Ammon's horn (tissue), 1 donor: ENCODE data around the gene ADAMTS9.
A peak's percentile ranks its signal among the peaks of the same experiment; 100 is the strongest.
"Not testable (repeated sequence)": the region's sequence is repeated elsewhere in the genome, so short reads cannot be mapped to it uniquely, and the experiment has no call there.

Experiments used
- DNase-seq: peaks from one replicate; pipeline ENCODE4 v3.0.0-alpha.2; 2016; ENCODE audit warnings: low spot score

Gene ADAMTS9

GRCh38 chr3:64575211-64575844, 112.5 kb downstream of the ADAMTS9 start:
- no peak for DNase-seq

GRCh38 chr3:64574194-64574593, 113.6 kb downstream of the ADAMTS9 start:
- DNase-seq: no peak

DNA sequence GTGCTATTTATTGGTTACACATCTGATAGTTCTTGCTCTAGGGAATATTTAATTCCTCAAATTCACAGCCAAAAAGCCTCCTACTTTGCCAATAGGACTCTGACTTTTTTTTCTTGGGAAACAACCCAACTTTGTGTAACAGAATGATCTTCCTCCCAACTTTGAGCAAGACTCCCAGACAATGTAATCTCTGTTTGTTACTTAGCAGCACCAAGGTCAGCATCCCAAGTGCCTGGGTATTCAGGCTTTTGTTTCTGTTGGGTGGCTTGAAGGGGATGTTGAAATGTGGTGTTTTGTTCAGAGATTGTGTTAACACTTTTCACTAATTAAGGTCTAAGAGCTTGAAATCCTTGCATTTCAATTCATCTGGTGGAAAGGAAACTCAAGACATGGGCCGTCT, 115.8 kb downstream of the ADAMTS9 start:
- peak; percentile 24 for DNase-seq

GRCh38 chr3:64568895-64569517, 118.8 kb downstream of the ADAMTS9 start:
- no peak for DNase-seq

- DNase-seq: no peak
Observed at GRCh38 chr3:64566859-64567258, 120.9 kb downstream of the ADAMTS9 start.

GRCh38 chr3:64563751-64564150, 124.0 kb downstream of the ADAMTS9 start:
- DNase-seq: no peak

GRCh38 chr3:64561868-64562267, 125.9 kb downstream of the ADAMTS9 start:
- DNase-seq: no peak

DNA sequence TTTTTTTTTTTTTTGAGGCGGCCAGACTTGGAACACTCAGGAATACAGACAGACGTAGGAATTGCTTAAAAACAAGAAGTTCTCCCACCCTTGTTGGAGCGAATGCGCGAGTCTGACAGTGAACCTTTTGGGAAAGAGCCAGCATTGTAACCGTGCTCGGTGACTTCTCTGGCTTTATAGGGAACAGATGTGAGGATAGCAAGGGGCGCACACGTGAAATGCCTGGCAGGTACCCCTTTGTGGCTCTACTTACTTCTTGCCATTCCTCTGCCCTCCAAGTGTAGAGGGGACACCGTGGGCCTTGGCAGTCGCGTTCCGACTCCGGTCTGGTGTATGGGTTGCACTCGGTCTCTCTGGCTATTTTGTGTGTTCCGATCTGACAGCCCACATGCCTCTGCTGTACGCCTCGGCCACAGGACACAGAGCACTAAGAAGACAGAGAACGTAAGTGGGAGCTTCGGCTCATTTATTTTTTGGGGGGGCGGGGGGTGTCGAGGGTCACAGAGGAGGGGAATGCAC, 126.4 kb downstream of the ADAMTS9 start:
- no peak for DNase-seq

DNA sequence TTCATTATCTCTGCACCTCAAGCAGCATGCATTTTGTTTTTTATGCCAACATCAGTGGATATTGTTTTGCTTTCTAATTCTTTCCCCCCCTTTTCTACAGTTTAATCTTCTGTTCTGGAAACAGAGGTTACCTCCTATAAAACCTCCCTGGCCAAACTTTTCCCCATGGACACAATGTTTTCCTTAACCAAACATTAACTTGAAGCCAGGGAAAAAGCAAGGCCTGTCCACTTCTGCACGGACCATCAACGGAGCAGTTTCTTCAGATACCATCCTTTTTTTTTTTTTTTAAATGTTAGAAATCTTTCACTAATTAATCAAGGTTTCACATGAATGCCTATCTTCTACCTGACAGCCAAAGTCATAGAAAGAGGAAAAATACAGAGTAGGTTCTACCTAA, 127.0 kb downstream of the ADAMTS9 start:
- DNase-seq: no peak

- no peak for DNase-seq
Observed at GRCh38 chr3:64559588-64559987, 128.2 kb downstream of the ADAMTS9 start.

GRCh38 chr3:64556046-64556445, 131.8 kb downstream of the ADAMTS9 start:
- no peak for DNase-seq

DNA sequence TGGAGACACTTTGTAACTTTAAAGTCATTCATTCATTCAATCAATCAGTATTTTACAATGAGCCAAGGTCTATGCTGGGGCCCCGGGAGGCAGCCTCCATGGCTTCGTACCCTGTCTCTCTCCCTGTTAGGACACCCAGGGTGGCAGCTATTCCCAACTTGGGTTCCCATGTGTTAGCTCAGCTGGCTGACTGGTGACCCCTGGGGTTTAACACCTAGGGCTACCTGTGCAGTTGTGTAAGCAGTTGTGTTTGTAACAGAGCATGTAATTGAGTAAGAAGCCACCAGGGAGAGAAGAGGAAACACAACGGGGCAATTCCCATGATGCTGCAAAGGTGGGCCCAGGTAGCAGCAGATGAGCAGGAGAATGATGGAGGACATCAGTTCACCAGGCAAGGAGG, 132.4 kb downstream of the ADAMTS9 start:
- DNase-seq: no peak

GRCh38 chr3:64554096-64554920, 133.5 kb downstream of the ADAMTS9 start:
- no peak for DNase-seq

DNA sequence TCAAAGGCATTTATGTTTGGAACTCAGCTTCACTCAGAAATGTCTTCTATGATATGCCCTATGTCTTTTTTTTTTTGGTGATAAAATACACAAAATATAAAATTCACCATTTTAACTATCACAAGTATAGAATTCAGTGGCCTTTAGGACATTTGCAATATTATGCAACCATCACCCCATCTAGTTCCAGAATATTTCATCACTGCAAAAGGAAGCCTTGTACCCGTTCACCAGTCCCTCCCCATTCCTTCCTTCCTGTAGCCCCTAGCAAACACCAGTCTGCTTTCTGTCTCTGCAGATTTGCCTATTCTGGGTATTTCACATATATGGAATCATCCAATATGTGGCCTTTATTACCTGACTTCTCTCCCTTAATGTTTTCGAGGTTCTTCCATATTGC, 134.8 kb downstream of the ADAMTS9 start:
- no peak for DNase-seq

DNA sequence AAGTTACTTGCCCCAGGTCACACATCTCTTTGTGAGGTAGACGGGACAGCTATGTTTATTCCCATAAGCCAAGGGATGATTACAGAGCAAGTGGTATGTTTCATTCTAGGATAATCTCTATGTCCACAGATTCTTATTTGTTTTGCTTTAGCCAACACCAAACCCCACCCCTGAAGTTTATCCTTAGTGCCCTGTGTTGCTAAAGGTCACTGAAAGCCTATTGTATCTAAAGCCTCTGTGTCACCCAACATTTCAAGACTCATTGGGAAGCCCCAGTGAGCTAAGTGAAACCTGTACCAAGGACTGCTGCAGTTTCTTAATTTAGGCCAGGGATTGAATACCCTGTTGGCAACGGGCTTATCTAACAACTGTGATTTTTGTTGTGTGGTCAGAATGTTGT, 135.6 kb downstream of the ADAMTS9 start:
- DNase-seq: no peak

DNA sequence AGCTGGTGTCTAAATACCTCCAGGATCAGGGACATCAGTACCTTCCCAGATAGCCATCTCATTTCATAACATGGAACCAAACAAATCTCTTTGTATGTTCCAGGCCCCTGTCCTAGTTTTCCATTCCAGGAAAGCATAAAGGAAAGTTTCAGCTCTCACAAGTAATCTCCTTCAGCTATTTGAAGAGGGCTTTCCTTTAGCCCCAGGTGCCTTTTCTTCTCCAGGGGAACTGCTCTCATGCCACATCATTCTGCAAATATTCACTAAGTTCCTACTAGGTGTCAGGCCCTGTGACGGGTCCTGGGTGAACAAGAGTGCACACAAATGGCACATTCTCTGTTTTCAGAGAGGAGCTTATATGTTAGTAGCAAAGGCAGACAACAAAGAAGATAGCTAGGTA, 136.1 kb downstream of the ADAMTS9 start:
- DNase-seq: no peak

GRCh38 chr3:64550745-64551144, 137.1 kb downstream of the ADAMTS9 start:
- no peak for DNase-seq

- DNase-seq: no peak
Observed at GRCh38 chr3:64549869-64550268, 137.9 kb downstream of the ADAMTS9 start.

- DNase-seq: peak; percentile 48
Observed at GRCh38 chr3:64548200-64548889, 139.5 kb downstream of the ADAMTS9 start.

DNA sequence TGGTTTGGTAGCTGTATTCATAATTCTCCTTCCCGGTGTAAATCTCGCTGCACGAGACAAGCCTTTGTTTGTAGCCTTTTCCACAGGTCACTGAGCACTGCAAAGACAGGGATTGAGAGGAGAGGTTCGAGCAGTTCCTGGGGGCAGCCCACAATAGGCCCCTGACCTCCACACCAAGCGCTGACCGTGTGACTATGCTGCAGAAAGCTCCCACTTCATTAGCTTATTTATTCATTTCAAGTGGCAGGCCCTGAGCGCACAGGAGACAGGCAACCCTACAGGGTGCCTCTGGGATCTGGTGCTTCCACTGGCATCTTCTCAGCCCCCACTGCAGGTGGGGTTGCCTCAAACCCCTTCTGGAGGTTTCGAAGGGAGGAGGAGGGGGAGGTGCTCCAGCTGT, 140.9 kb downstream of the ADAMTS9 start:
- no peak for DNase-seq

GRCh38 chr3:64545239-64545638, 142.6 kb downstream of the ADAMTS9 start:
- not testable (repeated sequence) for DNase-seq

DNA sequence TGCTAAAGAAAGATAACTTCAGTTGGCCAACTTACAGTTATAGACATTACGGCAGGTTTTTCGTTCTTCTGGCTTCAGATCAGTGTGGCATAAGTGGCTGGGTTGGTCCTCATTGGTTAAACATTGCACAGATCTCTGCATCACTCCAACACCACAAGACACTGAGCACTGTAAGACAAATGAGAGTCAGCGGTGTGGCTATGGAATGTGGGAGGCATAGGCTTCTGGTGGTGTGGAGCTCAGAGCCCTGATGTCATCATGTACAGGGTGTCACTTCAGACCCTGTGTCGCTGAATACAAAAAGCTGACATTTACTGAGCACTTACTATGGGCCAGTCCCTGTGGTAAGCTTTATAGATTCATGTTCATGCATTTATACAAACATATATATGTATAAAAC, 146.0 kb downstream of the ADAMTS9 start:
- DNase-seq: no peak
